Smooth muscle cell (in vitro differentiated cells): ENCODE data around the gene CHKA. TPM values are rescaled to one million over a fixed set of nuclear protein-coding genes. Genes with fewer than 3 reads are reported as not detected.

Experiments used
- DNase-seq: peaks from one replicate; lab custom pipeline; 2025; ENCODE audit not compliant: unreplicated experiment; lab: John Stamatoyannopoulos, UW
- H2AFZ ChIP-seq: fragments of 200-600 bp; sonication (generic); 2 replicates; pipeline ENCODE4 v1.6.0; 2016; ENCODE audit warnings: antibody characterized with exemption, low read depth, mild to moderate bottlenecking
- H3F3A ChIP-seq: fragments of 200-600 bp; sonication (generic); 2 replicates; pipeline ENCODE4 v1.6.0; 2017; ENCODE audit warnings: antibody characterized with exemption, low read depth
- H3K27ac ChIP-seq: fragments of 200-600 bp; sonication (generic); 2 replicates; pipeline ENCODE4 v1.5.1; 2016; ENCODE audit warnings: low read depth, mild to moderate bottlenecking
- H3K27me3 ChIP-seq: fragments of 200-600 bp; sonication (generic); 2 replicates; pipeline ENCODE4 v1.6.1; 2016; ENCODE audit warnings: low read depth, mild to moderate bottlenecking
- H3K36me3 ChIP-seq: fragments of 200-600 bp; sonication (generic); 2 replicates; pipeline ENCODE4 v1.5.1; 2016; ENCODE audit warnings: low read depth
- H3K4me1 ChIP-seq: fragments of 200-600 bp; sonication (generic); 2 replicates; pipeline ENCODE4 v1.5.1; 2016; ENCODE audit warnings: low read depth
- H3K4me2 ChIP-seq: fragments of 200-600 bp; sonication (generic); 2 replicates; pipeline ENCODE4 v1.6.0; 2016; ENCODE audit warnings: mild to moderate bottlenecking
- H3K4me3 ChIP-seq: fragments of 200-600 bp; sonication (generic); 2 replicates; pipeline ENCODE4 v1.5.1; 2016; ENCODE audit warnings: mild to moderate bottlenecking
- H3K79me2 ChIP-seq: fragments of 200-600 bp; sonication (generic); 2 replicates; pipeline ENCODE4 v1.6.0; 2016; ENCODE audit warnings: low read depth, mild to moderate bottlenecking
- H3K9ac ChIP-seq: fragments of 200-600 bp; sonication (generic); 2 replicates; pipeline ENCODE4 v1.6.0; 2016; ENCODE audit warnings: low read depth
- H3K9me3 ChIP-seq: fragments of 200-600 bp; sonication (generic); replicated peaks from 2 replicates; pipeline ENCODE4 v1.5.1; 2016; ENCODE audit warnings: low read depth
- H4K20me1 ChIP-seq: fragments of 200-600 bp; sonication (generic); 2 replicates; pipeline ENCODE4 v1.6.0; 2016; ENCODE audit warnings: low read depth
- WGBS: methylation state at CpG from one replicate; pipeline ENCODE4 v1.1.7; 2016; ENCODE audit warnings: low lambda C conversion rate; 5-methylcytosine and 5-hydroxymethylcytosine counted together
- polyA plus RNA-seq: library from polyadenylated mRNA; unstranded; fragments of >200 nt; fragmentation: Nextera tagmentation; extraction: Ambion mirVana; gene quantifications from 2 replicates; pipeline ENCODE4 v1.2.1, GENCODE V29; 2016
- total RNA-seq: library from RNA; depleted of rRNA; stranded (reverse); fragments of >200 nt; gene quantifications from 2 replicates; pipeline ENCODE4 v1.2.3, GENCODE V29; 2014
- TF ChIP-seq, protein P1 (sequence below): fragments of 200-600 bp; sonication (generic); IDR thresholded peaks from 2 replicates; pipeline ENCODE4 v1.5.1; 2017; ENCODE audit warnings: borderline replicate concordance, mild to moderate bottlenecking, antibody characterized with exemption; ENCODE audit not compliant: insufficient read depth, poor library complexity, severe bottlenecking

CHKA gene
- total and polyA plus RNA-seq, 2 experiments from 2014 or later: 19.9 to 31.1 TPM

DNA sequence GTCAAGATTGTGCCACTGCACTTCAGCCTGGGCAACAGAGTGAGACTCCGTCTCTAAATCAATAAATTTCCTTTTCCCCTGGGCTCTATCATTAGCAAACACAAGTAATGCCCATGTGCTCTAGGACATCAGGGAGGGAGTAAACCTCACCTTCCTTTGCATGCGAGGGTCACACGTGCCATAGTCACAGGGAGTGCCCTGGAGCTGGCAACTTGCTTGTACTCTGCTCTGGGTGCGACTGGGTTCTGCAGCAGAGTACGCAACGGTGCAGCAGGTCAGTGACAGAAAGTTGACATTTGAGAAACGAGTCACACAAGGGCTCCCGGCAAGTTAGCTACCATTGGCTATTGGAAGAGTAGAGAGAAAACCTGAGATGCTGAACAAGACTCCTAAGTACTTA is 32.6 kb upstream of the CHKA start:
- TF ChIP-seq, protein P1, sequence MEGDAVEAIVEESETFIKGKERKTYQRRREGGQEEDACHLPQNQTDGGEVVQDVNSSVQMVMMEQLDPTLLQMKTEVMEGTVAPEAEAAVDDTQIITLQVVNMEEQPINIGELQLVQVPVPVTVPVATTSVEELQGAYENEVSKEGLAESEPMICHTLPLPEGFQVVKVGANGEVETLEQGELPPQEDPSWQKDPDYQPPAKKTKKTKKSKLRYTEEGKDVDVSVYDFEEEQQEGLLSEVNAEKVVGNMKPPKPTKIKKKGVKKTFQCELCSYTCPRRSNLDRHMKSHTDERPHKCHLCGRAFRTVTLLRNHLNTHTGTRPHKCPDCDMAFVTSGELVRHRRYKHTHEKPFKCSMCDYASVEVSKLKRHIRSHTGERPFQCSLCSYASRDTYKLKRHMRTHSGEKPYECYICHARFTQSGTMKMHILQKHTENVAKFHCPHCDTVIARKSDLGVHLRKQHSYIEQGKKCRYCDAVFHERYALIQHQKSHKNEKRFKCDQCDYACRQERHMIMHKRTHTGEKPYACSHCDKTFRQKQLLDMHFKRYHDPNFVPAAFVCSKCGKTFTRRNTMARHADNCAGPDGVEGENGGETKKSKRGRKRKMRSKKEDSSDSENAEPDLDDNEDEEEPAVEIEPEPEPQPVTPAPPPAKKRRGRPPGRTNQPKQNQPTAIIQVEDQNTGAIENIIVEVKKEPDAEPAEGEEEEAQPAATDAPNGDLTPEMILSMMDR: no peak
- Histone ChIP-seq H3K4me1 (peaks cover 7% of the 10 kb centered on the region), H4K20me1 (no peaks in the 10 kb centered on the region), H3F3A (no peaks in the 10 kb centered on the region), H3K79me2 (no peaks in the 10 kb centered on the region), H3K4me2 (no peak overlapping the region), H3K4me3 (no peak overlapping the region), H3K36me3 (no peaks in the 10 kb centered on the region), H3K9ac (no peak overlapping the region), H3K27ac (no peak overlapping the region), H3K27me3 (no peaks in the 10 kb centered on the region), H2AFZ (no peak overlapping the region), H3K9me3 (no peaks in the 10 kb centered on the region)
- WGBS: 91% methylated on average over 8 of the region's 8 CpGs
- no peak for DNase-seq

DNA sequence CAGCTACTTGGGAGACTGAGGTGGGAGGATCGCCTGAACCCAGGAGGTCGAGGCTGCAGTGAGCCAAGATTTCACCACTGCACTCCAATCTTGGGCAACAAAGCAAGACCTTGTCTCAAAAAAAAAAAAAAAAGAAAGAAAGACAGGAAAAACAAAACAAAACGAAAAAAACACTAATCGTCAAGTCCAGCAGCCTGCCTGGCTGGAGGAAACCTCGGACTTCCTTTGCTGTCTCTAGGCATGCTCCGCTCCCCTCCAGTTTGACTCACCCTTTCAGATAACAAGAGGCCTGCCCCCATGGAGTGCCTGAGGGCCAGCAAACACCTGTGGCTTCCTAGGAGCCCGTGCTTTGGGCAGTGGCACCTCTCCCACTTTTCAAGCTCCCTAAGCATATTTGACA is 28.8 kb upstream of the CHKA start:
- 47% methylated on average over 6 of the region's 7 CpGs for WGBS
- H3K36me3 ChIP-seq: no peaks in the 10 kb centered on the region
- H2AFZ ChIP-seq: no peak overlapping the region
- H3K79me2 ChIP-seq: no peaks in the 10 kb centered on the region
- H3K9ac ChIP-seq: no peak overlapping the region
- H3K27ac ChIP-seq: no peak overlapping the region
- H3K9me3 ChIP-seq: no peaks in the 10 kb centered on the region
- no peaks in the 10 kb centered on the region for H3K27me3 ChIP-seq
- no peak for DNase-seq
- H3F3A ChIP-seq: no peaks in the 10 kb centered on the region
- H3K4me1 ChIP-seq: no peaks in the 10 kb centered on the region
- TF ChIP-seq, protein P1: no peak
- no peaks in the 10 kb centered on the region for H4K20me1 ChIP-seq
- no peak overlapping the region for H3K4me2 ChIP-seq
- no peak overlapping the region for H3K4me3 ChIP-seq

DNA sequence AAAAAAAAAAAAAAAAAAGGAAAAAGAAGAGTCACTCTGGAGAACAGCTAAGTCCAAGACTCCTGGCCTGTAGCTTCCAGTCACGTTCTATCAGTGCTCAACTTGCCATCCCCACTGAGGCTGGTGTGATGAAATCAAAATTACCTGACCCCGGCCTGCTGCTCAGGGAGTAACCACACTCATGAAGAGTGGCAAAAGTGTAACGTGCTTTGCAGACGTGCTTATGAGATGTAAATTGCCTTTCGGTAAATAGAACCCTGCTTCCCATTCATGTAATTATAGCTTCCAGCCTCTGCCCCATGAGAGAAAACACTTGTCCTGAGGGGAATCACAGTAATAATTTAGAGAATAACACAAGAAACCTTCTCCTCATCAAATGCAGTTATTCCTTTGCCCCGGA is 28.2 kb upstream of the CHKA start:
- H3K9ac ChIP-seq: no peak overlapping the region
- no peaks in the 10 kb centered on the region for H3K79me2 ChIP-seq
- no peak overlapping the region for H3K27ac ChIP-seq
- no peaks in the 10 kb centered on the region for H3K27me3 ChIP-seq
- H3K4me2 ChIP-seq: no peak overlapping the region
- no peak for DNase-seq
- TF ChIP-seq, protein P1: no peak
- no peak overlapping the region for H3K4me3 ChIP-seq
- 80% methylated on average over 6 of the region's 6 CpGs for WGBS
- H2AFZ ChIP-seq: no peak overlapping the region
- H3F3A ChIP-seq: no peaks in the 10 kb centered on the region
- no peaks in the 10 kb centered on the region for H3K9me3 ChIP-seq
- no peaks in the 10 kb centered on the region for H4K20me1 ChIP-seq
- H3K4me1 ChIP-seq: no peaks in the 10 kb centered on the region
- H3K36me3 ChIP-seq: no peaks in the 10 kb centered on the region

DNA sequence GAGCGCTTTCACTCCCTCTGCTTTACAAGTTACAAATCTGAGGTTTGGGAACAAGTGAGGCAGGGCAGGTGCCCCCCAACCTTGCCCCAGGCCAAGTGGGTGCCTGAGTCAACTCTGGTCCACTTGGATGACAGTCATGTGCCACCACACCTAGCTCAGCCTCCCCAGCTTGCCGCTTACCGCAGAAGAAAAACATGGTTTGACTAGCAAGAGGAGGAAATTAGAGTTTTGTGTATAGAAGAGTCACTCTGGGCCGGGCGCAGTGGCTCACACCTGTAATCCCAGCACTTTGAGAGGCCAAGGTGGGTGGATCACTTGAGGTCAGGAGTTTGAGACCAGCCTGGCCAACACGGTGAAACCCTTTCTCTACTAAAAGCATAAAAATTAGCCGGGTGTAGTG is 27.7 kb upstream of the CHKA start:
- no peak for DNase-seq
- Histone ChIP-seq H3K9me3 (no peaks in the 10 kb centered on the region), H4K20me1 (no peaks in the 10 kb centered on the region), H3K27ac (no peak overlapping the region), H3K4me1 (no peaks in the 10 kb centered on the region), H3K79me2 (no peaks in the 10 kb centered on the region), H2AFZ (no peak overlapping the region), H3K27me3 (no peaks in the 10 kb centered on the region), H3F3A (no peaks in the 10 kb centered on the region), H3K4me2 (no peak overlapping the region), H3K9ac (no peak overlapping the region), H3K4me3 (no peak overlapping the region), H3K36me3 (no peaks in the 10 kb centered on the region)
- WGBS: 98% methylated on average over 7 of the region's 7 CpGs
- TF ChIP-seq, protein P1: no peak
